ENCODE results near the gene LPAR1.

The LPAR1 gene

DNA sequence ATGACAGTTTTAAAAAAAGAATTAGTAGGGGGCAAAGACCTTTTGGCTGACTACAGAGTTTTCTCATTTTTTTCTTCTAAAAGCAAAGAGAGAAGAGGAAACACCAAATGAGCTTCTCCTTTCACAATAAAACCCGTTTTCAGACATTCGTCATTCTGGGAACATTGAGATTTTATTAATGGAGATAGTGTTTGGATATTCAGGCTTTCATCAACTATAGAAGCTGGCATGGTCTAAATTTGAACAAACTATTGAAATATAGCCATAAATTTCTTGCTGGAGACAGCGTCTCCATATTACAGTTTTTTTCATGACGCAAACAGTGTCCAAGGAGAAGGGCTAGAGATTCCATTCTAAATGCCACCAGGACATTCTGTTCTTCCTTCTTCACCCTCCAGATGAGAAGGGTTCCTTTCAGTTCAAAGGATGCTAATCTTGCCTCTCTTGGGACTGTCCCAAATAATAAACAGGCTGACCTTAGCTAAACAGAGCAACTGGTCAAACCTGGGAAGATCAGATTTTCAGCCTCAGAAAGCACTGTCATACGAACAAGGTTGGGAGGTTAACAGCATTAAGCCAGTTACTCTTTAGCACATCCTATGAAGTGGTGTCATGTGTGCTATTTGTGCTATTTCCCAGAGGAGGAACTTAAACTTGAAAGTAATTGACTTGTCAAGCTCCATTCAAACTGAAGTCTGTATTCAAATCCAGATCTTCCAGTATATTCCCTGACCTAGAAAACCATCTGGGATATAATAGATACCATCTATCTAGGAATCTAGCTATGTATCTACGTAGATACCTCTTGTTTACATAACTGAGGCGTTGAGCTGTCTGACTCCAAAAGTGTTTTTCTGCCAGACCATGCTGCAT is 125.6 kb downstream of the LPAR1 start:
- no peak for DNase-seq

DNA sequence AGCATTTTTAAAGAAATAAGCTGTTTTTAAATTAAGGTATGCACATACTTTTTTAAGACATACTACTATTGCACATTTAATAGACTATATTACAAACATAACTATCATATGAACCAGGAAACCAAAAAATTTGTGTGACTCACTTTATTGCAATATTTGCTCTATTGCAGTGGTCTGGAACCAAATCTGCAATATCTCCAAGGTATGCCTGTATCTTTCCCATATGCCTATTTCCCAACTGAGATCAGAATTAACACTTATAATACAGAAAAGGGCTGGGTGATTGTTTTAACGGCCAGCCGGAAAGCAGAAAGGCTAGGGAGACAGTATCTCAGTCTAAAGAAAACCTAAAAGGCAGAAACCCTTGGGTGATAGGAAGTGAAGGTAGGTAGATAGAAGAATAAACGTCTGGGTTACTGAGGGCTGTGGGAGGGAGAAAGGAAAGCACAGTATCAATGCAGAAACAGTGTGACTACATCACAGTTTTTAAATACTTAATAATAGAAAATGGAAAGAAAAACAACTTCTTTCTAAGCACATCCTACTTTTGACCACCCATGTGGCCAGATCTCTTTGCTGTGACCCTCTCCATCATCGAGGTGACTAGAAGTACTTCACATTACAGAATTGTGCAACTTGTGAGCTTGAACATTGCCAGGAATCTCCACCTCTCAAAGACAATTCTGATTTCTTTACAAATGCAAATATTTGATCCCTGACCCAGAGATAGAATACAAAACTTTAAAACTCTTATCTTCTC is 126.4 kb downstream of the LPAR1 start:
- DNase-seq, result no peak

DNA sequence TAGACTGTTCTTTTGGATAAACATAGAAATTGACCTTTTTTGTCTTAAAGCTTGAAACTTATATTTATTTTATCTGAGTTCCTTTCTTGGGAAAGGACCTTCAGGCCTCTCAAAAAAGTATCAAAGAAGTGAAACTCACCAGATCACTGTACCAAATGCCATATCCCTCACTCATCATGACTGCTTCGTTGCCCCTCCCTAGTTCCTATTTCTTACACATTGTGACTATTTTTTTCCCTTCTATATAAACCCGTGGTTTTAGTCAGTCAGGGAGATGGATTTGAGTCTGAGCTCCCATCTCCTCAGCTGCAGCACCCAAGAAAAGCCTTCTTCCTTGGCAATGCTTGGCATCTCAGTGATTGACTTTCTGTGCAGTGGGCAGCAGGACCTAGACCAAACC is 129.4 kb downstream of the LPAR1 start:
- no peak for DNase-seq

DNA sequence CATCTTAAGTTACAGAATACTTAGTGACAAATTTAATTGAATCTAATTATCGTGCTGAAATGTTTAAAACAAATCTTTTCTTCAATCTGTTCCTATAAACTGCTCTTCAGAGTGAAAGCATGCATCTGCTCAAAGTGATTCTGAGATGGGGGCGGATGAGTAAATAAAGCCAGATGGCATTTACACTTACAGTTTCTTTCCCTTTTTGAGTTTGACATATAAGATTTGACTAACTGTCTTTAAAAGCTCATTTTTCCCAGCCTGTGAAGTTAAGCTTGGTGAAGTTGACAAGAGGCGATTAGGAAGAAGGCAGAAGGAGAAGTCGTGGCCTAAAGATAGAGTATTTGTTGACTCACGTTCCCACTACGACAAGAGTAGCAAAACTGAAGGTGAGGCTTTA is 137.4 kb downstream of the LPAR1 start:
- DNase-seq, result no peak

DNA sequence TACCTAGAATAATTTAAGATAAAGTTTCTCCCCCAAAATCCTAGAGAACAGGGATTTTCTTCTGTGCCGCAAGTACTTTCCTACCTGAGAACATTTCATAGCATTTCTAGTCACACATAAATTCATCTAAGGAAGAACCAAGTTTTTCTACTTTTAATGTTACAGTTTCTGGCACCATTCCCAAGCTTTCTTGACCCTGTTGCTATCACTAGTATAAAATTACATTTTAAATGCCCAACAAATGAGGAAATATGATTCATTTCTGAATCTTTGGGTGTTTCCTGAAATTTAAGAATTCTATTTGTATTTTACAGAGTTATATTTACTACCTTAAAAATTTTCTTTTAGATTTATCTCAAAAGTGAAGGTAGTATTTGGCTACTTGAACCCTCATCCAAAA is 137.8 kb downstream of the LPAR1 start:
- no peak for DNase-seq

DNA sequence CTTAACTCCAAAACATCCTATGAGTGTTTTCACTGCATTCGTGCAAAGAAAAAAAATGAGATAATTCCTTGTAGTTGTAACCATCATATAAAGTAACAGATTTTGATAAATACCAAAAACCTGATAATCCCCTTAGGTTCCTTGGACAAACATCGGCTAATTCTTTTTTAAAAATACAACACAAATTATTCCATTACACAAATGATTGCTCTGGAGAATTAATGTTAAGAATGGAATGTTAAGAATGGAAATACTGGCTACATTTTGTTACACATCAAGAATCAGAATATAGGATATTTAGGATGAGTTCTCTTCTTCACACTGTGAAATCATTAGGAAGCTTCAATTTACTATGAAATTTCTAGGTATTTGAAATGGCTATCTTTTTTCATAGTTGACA is 139.4 kb downstream of the LPAR1 start:
- no peak for DNase-seq

DNA sequence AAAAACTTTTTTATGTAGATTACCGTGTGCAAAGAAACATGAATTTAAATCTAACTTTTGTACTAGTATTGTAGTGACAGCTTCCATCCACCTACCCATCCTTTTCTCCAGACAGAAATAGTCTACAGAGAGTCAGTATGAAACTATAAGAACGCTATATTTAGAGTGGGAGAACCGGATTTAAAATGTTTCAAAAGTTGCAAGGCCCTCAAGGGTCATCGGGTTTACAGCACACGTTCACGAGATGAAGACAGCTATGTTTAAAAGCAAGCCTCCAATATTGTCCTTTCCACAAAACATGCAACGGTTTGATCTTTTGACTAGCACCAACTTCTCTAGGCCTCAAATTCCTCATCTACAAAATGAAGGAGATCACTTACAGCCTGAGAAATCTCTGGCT is 139.9 kb downstream of the LPAR1 start:
- DNase-seq, result no peak

DNA sequence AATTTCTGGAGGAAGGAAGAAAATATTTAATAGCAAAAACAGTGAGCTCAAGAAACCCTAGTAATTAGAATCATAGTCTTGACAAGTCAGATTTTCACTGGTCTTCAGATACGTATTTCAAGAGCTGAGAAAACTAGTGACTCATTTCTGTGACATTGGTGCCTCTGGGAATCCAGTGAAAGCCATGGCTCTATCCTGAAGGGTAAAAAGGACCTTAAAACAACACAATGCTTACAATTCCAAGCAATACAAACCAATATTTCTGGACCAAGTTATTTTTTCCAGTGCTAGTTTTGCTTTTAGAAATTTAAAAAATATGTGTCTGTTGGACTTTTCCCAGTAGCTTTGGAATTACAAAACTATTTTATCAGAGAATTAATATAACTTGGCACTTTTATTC is 140.3 kb downstream of the LPAR1 start:
- no peak for DNase-seq

DNA sequence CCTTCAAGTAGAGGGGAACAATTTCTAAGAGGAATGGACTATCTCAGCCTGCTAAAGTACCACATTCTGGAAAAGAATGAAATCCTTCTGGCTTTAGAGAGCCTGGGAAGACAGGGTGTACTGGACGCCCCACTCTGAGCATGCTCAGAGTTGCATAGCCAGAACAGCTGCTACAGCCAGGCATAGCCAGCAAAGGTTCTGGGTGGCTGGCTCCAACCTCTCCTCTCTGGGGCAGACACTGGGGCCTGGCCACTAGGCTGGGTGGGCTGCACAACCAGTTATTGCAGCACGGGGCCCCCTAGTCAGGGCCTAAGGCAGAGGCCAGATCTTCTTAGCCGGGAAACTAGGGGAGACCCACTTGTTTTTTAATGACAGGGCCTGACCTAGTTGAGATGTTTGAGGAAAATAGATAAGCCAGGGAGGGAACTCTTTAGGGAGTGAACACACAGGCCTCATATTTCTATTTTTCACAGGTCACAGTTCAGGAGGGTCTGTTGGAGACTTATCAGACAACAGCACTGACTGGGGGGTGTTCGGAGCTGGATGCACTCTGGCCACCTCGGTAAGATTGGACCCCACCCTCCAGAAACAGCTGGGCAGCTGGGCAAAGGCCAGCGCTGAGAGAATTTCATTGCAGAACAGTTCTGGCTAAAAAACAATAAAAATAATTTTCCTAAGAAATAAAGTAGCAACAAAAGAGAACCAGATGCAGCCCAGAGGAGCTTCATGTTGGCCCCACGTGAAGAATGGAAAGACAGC is 142.9 kb downstream of the LPAR1 start:
- DNase-seq, result no peak

DNA sequence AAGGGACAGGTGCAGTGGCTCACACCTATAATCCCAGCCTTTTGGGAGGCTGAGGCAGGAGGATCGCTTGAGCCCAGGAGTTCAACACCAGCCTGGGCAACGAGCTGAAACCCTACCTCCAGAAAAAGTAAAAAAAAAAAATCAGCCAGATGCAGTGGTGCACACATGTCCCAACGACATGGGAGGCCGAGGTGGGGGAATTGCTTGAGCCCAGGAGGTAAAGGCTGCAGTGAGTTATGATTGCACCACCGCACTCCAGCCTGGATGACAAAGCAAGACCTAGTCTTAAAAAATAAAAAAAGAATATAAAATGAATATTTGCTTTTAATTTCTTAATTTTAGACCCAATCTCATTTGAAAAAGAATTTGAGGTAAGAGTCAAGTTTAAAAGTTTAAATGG is 143.5 kb downstream of the LPAR1 start:
- DNase-seq, result no peak

DNA sequence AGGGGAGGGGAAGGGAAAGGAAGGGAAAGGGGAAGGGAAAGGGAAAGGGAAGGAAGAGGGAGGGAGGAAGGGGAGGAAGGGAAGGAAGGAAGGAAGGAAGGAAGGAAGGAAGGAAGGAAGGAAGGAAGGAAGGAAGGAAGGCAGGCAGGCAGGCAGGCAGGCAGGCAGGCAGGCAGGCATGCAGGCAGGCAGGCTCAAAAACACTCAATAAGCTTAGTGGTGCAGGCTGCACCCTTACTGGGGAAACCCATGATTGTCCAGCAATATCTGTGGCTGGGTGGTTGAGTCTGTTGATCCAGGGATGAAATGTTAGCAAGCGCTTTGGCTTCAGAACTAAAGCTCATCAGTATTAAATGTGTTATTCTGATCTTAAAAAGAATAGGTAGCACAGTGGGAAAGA is 145.6 kb downstream of the LPAR1 start:
- DNase-seq, result no peak

DNA sequence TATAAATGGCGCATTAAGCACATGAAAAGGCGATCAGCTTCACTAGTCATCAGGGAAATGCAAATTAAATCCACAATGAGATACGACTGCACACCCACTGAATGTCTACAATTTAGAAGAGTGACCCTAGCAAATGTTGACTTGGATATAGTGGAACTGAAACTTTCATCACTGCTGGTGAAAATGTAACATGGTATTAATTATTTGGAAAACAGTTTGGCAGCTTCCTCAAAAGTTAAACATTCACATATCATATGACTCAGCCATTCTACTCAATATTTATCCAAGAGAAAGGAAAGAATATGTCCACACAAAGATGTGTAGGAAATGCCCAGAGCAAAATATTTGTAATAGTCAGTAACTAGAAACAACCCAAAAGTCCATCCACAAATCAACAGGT is 146.5 kb downstream of the LPAR1 start:
- DNase-seq, result no peak

DNA sequence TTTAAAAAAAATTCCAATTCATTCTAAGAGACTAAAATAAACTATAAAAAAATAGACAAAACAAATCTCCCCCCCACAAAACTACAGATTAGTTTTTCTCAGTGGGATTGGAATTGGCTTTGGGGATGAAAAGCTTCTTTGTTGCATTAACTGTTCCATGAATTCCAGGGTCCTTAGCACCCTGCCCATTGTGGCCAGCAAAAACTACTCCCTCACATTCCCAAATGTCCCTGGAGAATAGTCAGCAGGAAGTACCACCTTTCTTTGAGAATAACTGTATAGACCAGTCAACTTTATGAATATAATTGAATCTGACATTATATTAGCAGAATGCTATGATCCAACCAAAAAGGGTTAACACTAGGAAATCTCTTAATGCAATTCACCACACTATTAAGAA is 147.9 kb downstream of the LPAR1 start:
- no peak for DNase-seq

DNA sequence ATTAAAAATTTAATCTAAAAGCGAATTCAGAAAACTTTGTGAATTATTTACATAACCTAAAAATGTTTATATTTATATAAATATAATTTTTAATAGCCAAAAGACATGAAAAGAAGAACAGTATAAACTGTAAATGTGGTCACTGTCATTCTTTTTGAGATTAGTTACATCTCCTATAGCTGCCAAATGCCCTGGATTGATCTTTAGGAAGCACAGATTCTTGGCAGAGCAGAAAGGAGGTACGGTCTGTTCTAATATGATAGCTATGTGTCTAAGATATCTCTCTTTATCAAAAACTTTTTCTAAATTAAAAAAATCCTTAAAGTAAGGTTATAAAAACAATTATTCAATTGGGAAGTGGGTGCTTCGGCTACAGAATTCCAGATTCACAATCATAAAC is 151.0 kb downstream of the LPAR1 start:
- no peak for DNase-seq

DNA sequence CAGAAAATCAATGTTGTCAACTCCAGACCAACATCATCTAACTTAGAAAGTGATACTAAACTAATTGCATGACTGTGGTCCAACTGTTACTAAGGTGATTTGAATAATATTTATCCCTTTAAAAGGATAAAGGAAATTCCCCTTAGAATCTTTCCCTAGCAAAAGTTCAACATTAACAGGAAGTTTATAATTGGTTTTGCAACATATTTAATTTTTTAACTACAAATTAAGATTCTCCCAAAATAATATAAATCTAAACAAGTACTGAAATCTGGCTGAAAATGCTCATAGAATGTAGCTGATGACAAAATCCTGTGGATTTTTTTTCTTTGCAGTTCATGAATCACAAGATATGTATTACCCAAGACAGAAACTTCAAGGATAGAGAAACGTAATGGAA is 151.4 kb downstream of the LPAR1 start:
- no peak for DNase-seq

DNA sequence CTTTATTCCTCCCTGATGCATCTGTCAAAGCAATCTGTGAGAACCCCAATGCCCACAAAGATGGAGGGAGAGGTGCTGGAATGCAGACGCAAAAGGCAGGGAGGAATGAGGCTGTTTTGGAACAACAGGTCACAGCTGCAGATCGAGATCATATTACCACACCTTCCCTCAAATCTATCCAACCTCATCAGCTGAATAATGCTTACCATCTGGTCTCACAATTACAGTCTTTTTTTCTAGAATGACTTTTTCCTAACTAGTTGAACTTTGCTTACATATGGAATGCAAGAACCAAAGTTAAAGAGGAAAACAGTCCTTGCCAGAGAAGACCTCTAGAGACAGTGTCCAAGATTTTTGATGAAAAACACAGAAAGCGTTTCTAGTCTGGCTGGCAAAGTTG is 158.1 kb downstream of the LPAR1 start:
- DNase-seq, result no peak

DNA sequence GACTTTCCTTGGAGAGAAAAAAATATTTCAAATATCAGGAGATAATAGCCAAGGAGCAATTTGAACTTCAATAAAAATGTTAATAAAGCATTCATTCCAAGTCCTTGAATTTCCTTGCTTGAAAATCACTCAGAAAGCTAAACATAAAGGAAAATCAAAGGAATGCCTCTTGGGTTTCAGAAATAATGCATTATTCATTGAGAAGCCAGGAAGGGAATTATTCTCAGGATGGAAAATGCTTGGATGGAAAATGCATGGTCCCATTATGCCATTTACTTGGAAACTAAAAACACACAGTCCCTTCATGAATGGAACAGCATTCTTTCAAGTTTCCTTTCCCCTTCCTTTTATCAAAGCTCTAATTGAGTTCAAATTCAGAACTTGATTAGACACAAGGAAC is 160.9 kb downstream of the LPAR1 start:
- DNase-seq, result no peak

DNA sequence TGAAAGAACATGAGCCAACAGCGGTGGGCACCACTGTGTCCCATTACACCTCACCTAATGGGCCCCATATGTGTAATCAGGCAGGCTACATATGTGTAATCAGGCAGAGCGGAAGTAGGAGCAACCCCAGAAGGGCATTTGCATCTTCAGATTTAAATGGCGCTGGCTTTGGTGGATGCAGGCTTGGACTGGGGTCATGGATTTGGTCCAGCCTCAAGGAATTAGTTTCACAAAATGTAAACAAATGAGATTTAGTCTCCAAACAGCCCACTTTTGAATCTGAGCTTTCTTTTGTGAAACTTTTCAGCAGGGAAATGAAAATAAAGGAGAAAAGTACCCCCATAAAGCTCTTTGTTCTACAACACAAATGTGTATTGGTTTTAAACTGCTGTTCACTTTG is 161.3 kb downstream of the LPAR1 start:
- no peak for DNase-seq

DNA sequence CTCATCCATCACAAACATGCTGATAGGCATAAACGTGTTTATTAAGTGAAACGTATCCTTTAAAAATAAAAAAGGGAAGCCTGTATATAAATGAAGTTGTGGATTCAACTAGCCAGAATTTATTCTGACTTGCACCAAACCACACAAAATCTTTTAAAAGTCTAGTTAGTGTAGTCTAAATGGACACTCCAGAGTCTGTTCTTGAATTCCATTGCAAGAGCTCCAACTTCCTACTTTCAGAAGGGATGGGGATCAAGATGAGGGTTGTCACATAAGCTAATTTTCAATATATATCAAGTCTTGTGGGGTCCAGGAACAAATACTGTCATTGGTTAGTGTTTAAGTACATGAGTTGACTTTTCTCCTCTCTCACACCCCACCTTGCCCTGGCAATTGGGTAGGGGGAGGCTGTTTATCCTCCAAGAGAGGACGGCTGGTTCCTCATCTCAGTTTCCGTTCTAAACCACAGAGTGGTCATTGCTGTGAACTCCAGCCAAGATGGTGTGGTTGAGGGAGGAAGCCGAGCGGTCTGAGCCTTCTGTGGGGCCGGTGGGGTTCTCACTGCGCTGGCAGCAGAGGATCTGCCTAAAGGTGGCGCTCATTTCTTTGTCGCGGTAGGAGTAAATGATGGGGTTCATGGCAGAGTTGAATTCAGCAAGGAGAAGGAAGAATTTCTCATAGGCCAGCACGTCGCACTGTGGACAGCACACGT is 163.2 kb downstream of the LPAR1 start:
- DNase-seq, result no peak

DNA sequence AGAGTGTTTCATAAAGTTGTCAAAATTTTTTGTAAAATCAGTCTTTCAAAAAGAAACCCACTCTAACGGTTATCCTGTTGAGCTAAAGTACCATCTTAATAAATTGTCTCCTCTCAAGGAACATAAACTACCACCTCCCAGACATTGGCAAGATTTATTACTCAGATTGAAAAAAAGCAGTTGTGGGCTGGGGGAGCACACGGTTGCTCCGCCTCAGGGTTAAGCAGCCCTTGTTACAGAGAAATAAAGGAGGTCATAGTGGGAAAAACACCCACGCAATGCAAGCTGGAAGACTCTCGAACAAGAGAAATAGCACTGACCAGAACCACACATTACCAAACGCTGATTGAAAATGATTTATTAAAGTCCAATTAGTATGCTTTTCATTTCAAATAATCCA is 165.3 kb downstream of the LPAR1 start:
- DNase-seq, result no peak

DNA sequence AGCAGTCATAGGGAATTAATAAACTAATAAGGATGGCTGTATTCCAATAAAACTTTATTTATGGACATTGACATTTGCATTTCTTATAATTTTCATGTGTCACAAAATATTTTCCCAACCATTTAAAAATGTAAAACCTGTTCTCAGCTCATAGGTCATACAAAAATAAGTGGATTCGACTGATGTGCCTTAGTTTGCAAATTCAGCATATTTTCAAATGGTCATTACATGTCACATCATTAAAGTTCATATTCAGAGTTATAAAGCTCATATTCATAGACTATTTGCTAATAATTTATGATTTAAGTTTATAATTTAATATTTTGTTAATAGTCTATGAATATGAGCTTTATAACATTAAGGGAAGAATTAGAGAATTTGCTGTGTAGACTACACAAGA is 166.5 kb downstream of the LPAR1 start:
- no peak for DNase-seq

DNA sequence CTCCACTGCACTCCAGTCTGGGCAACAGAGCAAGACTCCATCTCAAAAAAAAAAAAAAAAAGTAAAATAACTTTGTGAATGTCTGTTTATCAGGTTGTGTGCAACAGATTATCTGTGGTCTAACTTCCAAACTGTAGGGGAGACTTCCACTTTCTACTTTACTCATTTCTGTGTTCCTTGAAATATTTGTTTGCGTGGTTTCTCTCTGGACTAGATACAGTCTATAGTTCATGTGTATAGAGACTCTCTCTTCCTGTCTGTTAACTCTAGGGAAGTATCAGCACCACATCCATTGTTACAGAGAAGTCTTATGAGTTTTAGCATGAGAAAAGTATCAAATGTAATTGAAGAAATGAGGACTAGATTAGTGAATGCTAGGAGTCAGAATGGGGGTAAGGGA is 168.3 kb downstream of the LPAR1 start:
- no peak for DNase-seq

DNA sequence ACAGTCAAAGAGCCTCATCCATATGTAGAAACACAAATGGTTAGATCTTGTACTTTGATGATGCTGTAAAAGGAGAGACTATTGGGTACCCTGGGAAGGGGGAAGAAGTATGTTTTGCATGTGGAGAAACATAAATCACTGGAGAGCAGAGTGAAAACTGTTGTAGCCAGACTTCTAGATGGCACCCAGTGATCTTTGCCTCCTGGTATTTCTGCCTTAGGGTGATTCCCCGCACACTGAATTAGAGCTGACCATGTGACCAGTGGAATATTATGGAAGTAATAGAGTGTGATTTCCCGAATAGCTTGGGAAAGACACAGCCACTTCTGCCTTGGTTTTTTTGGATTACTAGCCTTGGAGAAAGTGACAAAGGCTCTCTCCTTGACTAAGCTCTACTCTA is 174.3 kb downstream of the LPAR1 start:
- no peak for DNase-seq
